ENCODE data around the gene DHX30. TPM values are rescaled to one million over a fixed set of nuclear protein-coding genes. Genes with fewer than 3 reads are reported as not detected.

The DHX30 gene
- total RNA-seq, 1 experiment from 2014 or later, result 65.1 TPM

DNA sequence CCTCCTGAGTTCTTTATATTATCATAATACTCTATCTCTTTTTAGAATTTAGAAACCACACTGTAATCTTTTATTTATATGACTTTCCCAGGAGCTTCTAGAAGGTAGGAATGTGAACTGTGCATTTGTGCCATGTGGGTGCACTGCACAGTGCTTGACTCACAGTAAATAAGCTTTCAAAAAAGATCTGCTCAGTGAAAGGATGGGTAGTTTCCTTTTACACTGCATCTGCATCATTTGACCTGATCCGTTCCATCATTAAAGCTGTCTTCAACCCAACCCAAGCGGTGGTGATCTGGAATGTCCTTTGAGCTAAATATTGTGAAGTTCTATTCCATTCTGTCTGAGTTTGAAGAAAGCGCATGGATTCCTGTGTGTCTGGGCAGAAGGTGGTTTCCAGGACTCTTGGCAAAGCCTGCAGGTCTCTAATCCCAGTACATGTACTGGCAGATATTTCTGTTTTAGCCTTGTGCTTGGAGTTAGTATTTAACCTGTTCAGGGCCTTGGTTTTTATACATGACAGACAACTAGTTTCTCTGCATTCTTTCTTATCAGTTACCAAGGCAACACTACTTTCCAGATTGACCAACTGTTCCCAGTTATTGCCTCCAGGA is 96.7 kb downstream of the DHX30 start:
- Histone ChIP-seq H3K9me3 (ENCODE audit: control insufficient read depth, insufficient read depth, low read depth, low read length) (no peaks in the 10 kb centered on the region), H3K4me1 (ENCODE audit: control insufficient read depth, insufficient read depth, low read length) (no peaks in the 10 kb centered on the region), H3K36me3 (ENCODE audit: control insufficient read depth, insufficient read depth, low read length) (no peaks in the 10 kb centered on the region), H3K4me3 (ENCODE audit: low read depth in 2 of 2, low read length in 2 of 2) (no peak overlapping the region), H3K27ac (ENCODE audit: low read length) (no peak overlapping the region), H3K27me3 (ENCODE audit: control insufficient read depth, insufficient read depth, low read length) (no peaks in the 10 kb centered on the region)
- DNase-seq (ENCODE audit: low read depth, low spot score), result no peak
- no TSS peak for BruUV-seq (replicated peaks)
- in situ Hi-C loops (cut with HindIII; ENCODE audit: low pct_unique_long_range_greater_than_20kb, low sequenced_read_pairs), result no loop called here
- ChIA-PET CTCF (interaction anchor here (0.5 kb wide), 1 partner anchor 27 kb away, joined by 4 read pairs; no protein-coding TSS in a partner anchor), POLR2A (no interaction called here)
- no peak for ATAC-seq
- intact Hi-C loops (cut with micrococcal nuclease; ENCODE audit: unreplicated experiment), result no loop called here
- TF ChIP-seq, protein P1, sequence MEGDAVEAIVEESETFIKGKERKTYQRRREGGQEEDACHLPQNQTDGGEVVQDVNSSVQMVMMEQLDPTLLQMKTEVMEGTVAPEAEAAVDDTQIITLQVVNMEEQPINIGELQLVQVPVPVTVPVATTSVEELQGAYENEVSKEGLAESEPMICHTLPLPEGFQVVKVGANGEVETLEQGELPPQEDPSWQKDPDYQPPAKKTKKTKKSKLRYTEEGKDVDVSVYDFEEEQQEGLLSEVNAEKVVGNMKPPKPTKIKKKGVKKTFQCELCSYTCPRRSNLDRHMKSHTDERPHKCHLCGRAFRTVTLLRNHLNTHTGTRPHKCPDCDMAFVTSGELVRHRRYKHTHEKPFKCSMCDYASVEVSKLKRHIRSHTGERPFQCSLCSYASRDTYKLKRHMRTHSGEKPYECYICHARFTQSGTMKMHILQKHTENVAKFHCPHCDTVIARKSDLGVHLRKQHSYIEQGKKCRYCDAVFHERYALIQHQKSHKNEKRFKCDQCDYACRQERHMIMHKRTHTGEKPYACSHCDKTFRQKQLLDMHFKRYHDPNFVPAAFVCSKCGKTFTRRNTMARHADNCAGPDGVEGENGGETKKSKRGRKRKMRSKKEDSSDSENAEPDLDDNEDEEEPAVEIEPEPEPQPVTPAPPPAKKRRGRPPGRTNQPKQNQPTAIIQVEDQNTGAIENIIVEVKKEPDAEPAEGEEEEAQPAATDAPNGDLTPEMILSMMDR (IDR thresholded peaks at IDR 0.05), result no peak
- TF ChIP-seq POLR2AphosphoS5 (IDR thresholded peaks at IDR 0.05; ENCODE audit: low read depth, low read length) (no peak), SIN3A (IDR thresholded peaks at IDR 0.05; ENCODE audit: borderline replicate concordance, insufficient read depth, low read depth, low read length) (no peak), TCF7L2 (IDR thresholded peaks at IDR 0.05; ENCODE audit: low read depth, low read length) (no peak)
- TF ChIP-seq, protein P2, sequence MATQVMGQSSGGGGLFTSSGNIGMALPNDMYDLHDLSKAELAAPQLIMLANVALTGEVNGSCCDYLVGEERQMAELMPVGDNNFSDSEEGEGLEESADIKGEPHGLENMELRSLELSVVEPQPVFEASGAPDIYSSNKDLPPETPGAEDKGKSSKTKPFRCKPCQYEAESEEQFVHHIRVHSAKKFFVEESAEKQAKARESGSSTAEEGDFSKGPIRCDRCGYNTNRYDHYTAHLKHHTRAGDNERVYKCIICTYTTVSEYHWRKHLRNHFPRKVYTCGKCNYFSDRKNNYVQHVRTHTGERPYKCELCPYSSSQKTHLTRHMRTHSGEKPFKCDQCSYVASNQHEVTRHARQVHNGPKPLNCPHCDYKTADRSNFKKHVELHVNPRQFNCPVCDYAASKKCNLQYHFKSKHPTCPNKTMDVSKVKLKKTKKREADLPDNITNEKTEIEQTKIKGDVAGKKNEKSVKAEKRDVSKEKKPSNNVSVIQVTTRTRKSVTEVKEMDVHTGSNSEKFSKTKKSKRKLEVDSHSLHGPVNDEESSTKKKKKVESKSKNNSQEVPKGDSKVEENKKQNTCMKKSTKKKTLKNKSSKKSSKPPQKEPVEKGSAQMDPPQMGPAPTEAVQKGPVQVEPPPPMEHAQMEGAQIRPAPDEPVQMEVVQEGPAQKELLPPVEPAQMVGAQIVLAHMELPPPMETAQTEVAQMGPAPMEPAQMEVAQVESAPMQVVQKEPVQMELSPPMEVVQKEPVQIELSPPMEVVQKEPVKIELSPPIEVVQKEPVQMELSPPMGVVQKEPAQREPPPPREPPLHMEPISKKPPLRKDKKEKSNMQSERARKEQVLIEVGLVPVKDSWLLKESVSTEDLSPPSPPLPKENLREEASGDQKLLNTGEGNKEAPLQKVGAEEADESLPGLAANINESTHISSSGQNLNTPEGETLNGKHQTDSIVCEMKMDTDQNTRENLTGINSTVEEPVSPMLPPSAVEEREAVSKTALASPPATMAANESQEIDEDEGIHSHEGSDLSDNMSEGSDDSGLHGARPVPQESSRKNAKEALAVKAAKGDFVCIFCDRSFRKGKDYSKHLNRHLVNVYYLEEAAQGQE (IDR thresholded peaks at IDR 0.05; ENCODE audit: insufficient read depth in 1 of 2, low read depth in 2 of 2, low read length in 1 of 2), result no peak

Small RNA genes lying within 50 kb of the gene (microRNA-seq; reads per million reads assigned to microRNA genes)
- 69.6 reads per million, percentile 52 among the genes with 10 or more reads in this experiment for gene MIR1226 (ENCODE audit: unreplicated experiment)

Other genes with a start within 250 kb of the DHX30 start
- 3.2 TPM for gene CSPG5, start 224.3 kb upstream of the DHX30 start, total RNA-seq (2021; ENCODE audit: unreplicated experiment)
- 84.2 TPM for gene SMARCC1, start 21.2 kb upstream of the DHX30 start, total RNA-seq (2021; ENCODE audit: unreplicated experiment)
- 150 TPM for gene MAP4, start 213.3 kb downstream of the DHX30 start, total RNA-seq (2021; ENCODE audit: unreplicated experiment)